K562 (cell line): ENCODE results near the gene ZNF628. TPM values are rescaled to one million over a fixed set of nuclear protein-coding genes. Genes with fewer than 3 reads are reported as not detected.

Source experiments
- EGR1 ChIP-seq: fragments of 450-650 bp; conservative IDR thresholded peaks from 2 replicates; pipeline ENCODE4 v1.6.1; 2017; ENCODE audit warnings: mild to moderate bottlenecking
- FOXP1 ChIP-seq: sonication (generic); formaldehyde crosslinking; IDR thresholded peaks from 2 replicates; pipeline ENCODE4 v1.8.0; 2022; ENCODE audit warnings: mild to moderate bottlenecking, missing genetic modification reagents
- SMARCA5 ChIP-seq: fragments of 450-650 bp; IDR thresholded peaks from 2 replicates; pipeline ENCODE4 v1.6.1; 2016
- TAF15 ChIP-seq: fragments of 200-400 bp; formaldehyde crosslinking; IDR thresholded peaks from 2 replicates; pipeline ENCODE4 v1.6.1; 2017; ENCODE audit warnings: mild to moderate bottlenecking, low read depth, low read length, moderate library complexity
- UBTF ChIP-seq, 2 experiments: IDR thresholded peaks; 2 replicates each; pipeline ENCODE4 v1.6.1; 2012; ENCODE audit warnings: improper control_type of control experiment in 2 of 2, low read depth in 2 of 2, low read length in 2 of 2, borderline replicate concordance in 1 of 2
- ZMIZ1 ChIP-seq, 2 experiments: fragments of 150-350 bp in 1 of 2; IDR thresholded peaks; 2 replicates each; pipeline ENCODE4 v1.6.1; 2012 to 2016; ENCODE audit warnings: low read depth in 2 of 2, low read length in 2 of 2, mild to moderate bottlenecking in 1 of 2, moderate library complexity in 1 of 2
- ZNF224 ChIP-seq: sonication (generic); formaldehyde crosslinking; IDR thresholded peaks from 2 replicates; pipeline ENCODE4 v1.8.0; 2022; ENCODE audit warnings: mild to moderate bottlenecking, missing genetic modification reagents
- ZNF551 ChIP-seq: fragments of 250-450 bp; sonication (Bioruptor Pico); IDR thresholded peaks from 2 replicates; pipeline ENCODE4 v1.5.0; 2021; ENCODE audit warnings: mild to moderate bottlenecking, moderate library complexity
- polyA plus RNA-seq, 8 experiments: library from polyadenylated mRNA; depleted of rRNA in 4 of 8; stranded (reverse) in 5 of 8; unstranded in 3 of 8; fragments of >200 nt; fragmentation: Nextera tagmentation in 2 of 8; fragmentation: Illumina TruSeq in 1 of 8; extraction: Ambion mirVana in 2 of 8; extraction: Trizol in 1 of 8; gene quantifications; 2 replicates each; pipeline versions ENCODE4 v1.2.1 to v1.2.3, GENCODE V29; 2011 to 2014; ENCODE audit warnings: inconsistent platforms in 1 of 8, missing spikeins in 1 of 8
- total RNA-seq, 7 experiments: library from RNA; depleted of rRNA in 6 of 7; stranded (reverse); fragments of >200 nt in 6 of 7; fragmentation: Illumina TruSeq in 2 of 7; extraction: Trizol in 2 of 7; gene quantifications; 2 replicates each; pipeline versions ENCODE4 v1.2.1 to v1.2.3, GENCODE V29; 2011 to 2021; ENCODE audit warnings: low replicate concordance in 1 of 7
- TF ChIP-seq, protein P1 (sequence below): fragments of 450-650 bp; IDR thresholded peaks from 2 replicates; pipeline ENCODE4 v1.6.1; 2016; ENCODE audit warnings: mild to moderate bottlenecking, moderate library complexity

Gene ZNF628
- total and polyA plus RNA-seq, 9 of the 15 experiments (the other 6 are each of a cell fraction or from before 2014, with no cell fraction given), result 0.13 to 13.6 (median 2.2) TPM; not detected in 3

DNA sequence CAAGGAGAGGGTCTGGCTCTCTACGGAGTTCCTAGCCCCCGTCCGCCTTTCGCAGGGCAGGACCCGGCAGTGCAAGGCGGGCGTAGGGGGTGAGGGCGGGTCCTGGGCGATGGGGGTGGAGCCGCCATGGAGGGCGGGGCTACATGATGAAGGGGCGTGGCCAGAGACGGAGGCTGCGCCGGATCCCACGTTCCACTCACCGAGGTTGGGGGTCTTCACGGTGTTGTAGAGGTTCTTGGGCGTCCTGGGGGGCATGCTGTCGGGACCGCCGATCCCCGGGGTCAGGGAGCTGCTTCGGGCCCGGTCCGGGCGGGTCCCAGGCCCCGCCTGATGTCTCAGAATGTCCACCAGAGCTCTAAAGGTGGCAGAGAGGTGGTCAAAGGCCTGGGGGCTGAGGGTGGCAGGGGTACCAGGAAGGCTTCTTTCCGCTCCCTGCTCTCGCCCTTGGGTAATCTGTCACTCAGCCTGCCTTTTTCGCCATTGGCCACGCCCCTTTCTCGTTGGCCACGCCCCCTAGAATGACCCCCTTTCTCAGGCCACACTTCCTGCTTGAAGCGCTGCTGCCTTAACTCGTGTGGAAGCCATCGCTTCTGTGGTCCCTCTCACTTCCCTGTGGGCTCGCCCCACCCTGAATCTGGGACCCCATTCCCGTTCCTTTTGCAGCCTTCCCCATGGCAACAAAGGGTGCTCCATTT is 35.9 kb upstream of the ZNF628 start (continued):
- TF ChIP-seq EGR1 (no peak), FOXP1 (CRISPR knock-in tag) (no peak), ZMIZ1 (IDR thresholded peaks at IDR 0.05; ENCODE audit: low read depth in 2 of 2, low read length in 2 of 2) (no peak), TAF15 (no peak), ZNF224 (CRISPR knock-in tag) (no peak), ZNF551 (CRISPR knock-in tag) (no peak), UBTF (IDR thresholded peaks at IDR 0.05; ENCODE audit: borderline replicate concordance in 1 of 2, low read depth in 2 of 2, low read length in 2 of 2) (no peak), SMARCA5 (no peak)
- TF ChIP-seq, protein P1, sequence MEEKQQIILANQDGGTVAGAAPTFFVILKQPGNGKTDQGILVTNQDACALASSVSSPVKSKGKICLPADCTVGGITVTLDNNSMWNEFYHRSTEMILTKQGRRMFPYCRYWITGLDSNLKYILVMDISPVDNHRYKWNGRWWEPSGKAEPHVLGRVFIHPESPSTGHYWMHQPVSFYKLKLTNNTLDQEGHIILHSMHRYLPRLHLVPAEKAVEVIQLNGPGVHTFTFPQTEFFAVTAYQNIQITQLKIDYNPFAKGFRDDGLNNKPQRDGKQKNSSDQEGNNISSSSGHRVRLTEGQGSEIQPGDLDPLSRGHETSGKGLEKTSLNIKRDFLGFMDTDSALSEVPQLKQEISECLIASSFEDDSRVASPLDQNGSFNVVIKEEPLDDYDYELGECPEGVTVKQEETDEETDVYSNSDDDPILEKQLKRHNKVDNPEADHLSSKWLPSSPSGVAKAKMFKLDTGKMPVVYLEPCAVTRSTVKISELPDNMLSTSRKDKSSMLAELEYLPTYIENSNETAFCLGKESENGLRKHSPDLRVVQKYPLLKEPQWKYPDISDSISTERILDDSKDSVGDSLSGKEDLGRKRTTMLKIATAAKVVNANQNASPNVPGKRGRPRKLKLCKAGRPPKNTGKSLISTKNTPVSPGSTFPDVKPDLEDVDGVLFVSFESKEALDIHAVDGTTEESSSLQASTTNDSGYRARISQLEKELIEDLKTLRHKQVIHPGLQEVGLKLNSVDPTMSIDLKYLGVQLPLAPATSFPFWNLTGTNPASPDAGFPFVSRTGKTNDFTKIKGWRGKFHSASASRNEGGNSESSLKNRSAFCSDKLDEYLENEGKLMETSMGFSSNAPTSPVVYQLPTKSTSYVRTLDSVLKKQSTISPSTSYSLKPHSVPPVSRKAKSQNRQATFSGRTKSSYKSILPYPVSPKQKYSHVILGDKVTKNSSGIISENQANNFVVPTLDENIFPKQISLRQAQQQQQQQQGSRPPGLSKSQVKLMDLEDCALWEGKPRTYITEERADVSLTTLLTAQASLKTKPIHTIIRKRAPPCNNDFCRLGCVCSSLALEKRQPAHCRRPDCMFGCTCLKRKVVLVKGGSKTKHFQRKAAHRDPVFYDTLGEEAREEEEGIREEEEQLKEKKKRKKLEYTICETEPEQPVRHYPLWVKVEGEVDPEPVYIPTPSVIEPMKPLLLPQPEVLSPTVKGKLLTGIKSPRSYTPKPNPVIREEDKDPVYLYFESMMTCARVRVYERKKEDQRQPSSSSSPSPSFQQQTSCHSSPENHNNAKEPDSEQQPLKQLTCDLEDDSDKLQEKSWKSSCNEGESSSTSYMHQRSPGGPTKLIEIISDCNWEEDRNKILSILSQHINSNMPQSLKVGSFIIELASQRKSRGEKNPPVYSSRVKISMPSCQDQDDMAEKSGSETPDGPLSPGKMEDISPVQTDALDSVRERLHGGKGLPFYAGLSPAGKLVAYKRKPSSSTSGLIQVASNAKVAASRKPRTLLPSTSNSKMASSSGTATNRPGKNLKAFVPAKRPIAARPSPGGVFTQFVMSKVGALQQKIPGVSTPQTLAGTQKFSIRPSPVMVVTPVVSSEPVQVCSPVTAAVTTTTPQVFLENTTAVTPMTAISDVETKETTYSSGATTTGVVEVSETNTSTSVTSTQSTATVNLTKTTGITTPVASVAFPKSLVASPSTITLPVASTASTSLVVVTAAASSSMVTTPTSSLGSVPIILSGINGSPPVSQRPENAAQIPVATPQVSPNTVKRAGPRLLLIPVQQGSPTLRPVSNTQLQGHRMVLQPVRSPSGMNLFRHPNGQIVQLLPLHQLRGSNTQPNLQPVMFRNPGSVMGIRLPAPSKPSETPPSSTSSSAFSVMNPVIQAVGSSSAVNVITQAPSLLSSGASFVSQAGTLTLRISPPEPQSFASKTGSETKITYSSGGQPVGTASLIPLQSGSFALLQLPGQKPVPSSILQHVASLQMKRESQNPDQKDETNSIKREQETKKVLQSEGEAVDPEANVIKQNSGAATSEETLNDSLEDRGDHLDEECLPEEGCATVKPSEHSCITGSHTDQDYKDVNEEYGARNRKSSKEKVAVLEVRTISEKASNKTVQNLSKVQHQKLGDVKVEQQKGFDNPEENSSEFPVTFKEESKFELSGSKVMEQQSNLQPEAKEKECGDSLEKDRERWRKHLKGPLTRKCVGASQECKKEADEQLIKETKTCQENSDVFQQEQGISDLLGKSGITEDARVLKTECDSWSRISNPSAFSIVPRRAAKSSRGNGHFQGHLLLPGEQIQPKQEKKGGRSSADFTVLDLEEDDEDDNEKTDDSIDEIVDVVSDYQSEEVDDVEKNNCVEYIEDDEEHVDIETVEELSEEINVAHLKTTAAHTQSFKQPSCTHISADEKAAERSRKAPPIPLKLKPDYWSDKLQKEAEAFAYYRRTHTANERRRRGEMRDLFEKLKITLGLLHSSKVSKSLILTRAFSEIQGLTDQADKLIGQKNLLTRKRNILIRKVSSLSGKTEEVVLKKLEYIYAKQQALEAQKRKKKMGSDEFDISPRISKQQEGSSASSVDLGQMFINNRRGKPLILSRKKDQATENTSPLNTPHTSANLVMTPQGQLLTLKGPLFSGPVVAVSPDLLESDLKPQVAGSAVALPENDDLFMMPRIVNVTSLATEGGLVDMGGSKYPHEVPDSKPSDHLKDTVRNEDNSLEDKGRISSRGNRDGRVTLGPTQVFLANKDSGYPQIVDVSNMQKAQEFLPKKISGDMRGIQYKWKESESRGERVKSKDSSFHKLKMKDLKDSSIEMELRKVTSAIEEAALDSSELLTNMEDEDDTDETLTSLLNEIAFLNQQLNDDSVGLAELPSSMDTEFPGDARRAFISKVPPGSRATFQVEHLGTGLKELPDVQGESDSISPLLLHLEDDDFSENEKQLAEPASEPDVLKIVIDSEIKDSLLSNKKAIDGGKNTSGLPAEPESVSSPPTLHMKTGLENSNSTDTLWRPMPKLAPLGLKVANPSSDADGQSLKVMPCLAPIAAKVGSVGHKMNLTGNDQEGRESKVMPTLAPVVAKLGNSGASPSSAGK, result no peak
